ENCODE data around the gene MYL5. TPM values are rescaled to one million over a fixed set of nuclear protein-coding genes. Genes with fewer than 3 reads are reported as not detected.

MYL5 gene
- total RNA-seq, 1 donor from 2014 or later = 17.5 TPM

DNA sequence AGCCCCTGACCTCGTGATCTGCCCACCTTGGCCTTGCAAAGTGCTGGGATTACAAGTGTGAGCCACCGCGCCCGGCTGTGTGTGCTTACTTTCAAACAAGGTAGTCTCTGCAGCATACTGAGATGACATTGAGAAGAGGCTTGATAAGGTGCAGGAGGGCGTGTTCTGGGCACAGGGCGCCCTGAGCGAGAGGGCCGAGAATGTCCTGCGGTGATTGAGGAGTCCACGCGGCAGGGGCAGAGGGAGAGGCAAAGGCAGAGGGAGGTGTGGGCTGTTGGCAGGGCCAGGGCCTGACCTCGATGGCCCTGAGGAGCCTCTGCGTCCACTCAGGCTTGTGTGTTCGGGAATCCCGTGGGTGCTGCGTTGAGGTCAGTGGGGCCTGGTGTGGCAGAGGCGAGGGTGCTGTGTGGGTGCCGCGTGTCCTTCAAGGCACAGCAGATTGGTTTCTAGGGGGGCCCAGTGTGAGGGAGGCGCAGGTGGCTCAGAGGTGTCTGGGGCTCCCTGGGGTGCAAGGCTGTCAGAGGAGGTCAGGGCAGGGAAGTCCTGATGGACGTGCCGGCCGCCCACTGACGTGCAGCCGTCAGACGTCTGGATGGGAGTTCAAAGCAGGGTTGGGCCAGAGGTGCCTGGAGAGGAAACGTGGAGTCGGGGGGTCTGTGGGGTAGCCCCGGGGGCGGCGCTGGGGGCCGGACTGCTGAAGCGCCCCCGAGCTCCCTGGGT is 43.4 kb downstream of the MYL5 start:
- Mint-ChIP-seq H3K36me3 (ENCODE audit: low read depth, unreplicated experiment) (peaks cover 9% of the 10 kb centered on the region), H3K9me3 (ENCODE audit: unreplicated experiment) (peaks cover 2% of the 10 kb centered on the region), H3K27ac (ENCODE audit: unreplicated experiment) (peak overlapping the region; percentile 22), H3K4me3 (ENCODE audit: unreplicated experiment) (no peak overlapping the region), H3K27me3 (ENCODE audit: low read depth, unreplicated experiment) (no peaks in the 10 kb centered on the region), H3K4me1 (ENCODE audit: low read depth, unreplicated experiment) (peaks cover 20% of the 10 kb centered on the region)
- H3K9me3 ChIP-seq (ENCODE audit: insufficient read depth, low read depth, low read length) = no peaks in the 10 kb centered on the region
- no peak overlapping the region for H3K4me3 ChIP-seq (ENCODE audit: insufficient read depth, low read depth, low read length)
- no peak overlapping the region for H3K4me2 ChIP-seq (ENCODE audit: low read length)
- no peaks in the 10 kb centered on the region for H3K27me3 ChIP-seq (ENCODE audit: insufficient read depth, low read length)
- no peak overlapping the region for H3K27ac ChIP-seq (ENCODE audit: low read depth, low read length)
- no peak for FAIRE-seq
- peaks cover 78% of the 10 kb centered on the region for H4K20me1 ChIP-seq (ENCODE audit: insufficient read depth, low read length)
- H3K9ac ChIP-seq (ENCODE audit: low read length) = no peak overlapping the region
- peaks cover 4% of the 10 kb centered on the region for H3K4me1 ChIP-seq (ENCODE audit: insufficient read depth, low read length)
- TF ChIP-seq EZH2 (IDR thresholded peaks at IDR 0.05; ENCODE audit: insufficient read depth, low read length) (no peak), CTCF (IDR thresholded peaks at IDR 0.05; ENCODE audit: insufficient read depth, low read depth, low read length) (no peak)
- H3K36me3 ChIP-seq (ENCODE audit: insufficient read depth, low read length) = peaks cover under 1% of the 10 kb centered on the region
- peaks cover 93% of the 10 kb centered on the region for H3K79me2 ChIP-seq (ENCODE audit: insufficient read depth, low read length)
- no peak overlapping the region for H2AFZ ChIP-seq (ENCODE audit: low read depth, low read length)
- DNase-seq (ENCODE audit: low read depth) = no peak

DNA sequence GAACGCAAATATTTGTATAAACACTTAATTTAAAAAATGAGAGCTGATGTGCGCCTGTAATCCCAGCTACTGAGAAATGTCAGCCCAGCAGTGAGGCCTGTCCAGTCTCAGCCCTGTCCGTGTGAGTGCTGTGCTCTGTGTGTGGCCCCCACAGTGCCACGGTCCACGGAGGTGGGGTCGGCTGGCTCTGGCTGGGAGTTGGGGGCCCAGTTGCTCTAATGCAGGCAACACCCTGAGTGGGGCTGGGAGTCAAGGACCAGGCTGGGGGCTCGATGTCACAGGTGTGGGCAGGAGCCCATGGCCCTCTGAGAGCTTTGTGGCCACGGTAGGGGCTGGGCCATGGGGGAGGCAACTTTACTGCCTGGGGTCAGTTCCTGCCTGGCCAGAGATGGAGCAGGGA is 44.1 kb downstream of the MYL5 start:
- peaks cover 11% of the 10 kb centered on the region for H3K36me3 Mint-ChIP-seq (ENCODE audit: low read depth, unreplicated experiment)
- Histone ChIP-seq H3K27ac (ENCODE audit: low read depth, low read length) (no peak overlapping the region), H3K4me3 (ENCODE audit: insufficient read depth, low read depth, low read length) (no peak overlapping the region), H3K9ac (ENCODE audit: low read length) (no peak overlapping the region), H3K79me2 (ENCODE audit: insufficient read depth, low read length) (peaks cover 93% of the 10 kb centered on the region), H3K27me3 (ENCODE audit: insufficient read depth, low read length) (no peaks in the 10 kb centered on the region), H3K4me2 (ENCODE audit: low read length) (no peak overlapping the region), H4K20me1 (ENCODE audit: insufficient read depth, low read length) (peaks cover 78% of the 10 kb centered on the region), H3K9me3 (ENCODE audit: insufficient read depth, low read depth, low read length) (no peaks in the 10 kb centered on the region), H3K4me1 (ENCODE audit: insufficient read depth, low read length) (peaks cover 4% of the 10 kb centered on the region), H3K36me3 (ENCODE audit: insufficient read depth, low read length) (peaks cover 3% of the 10 kb centered on the region), H2AFZ (ENCODE audit: low read depth, low read length) (no peak overlapping the region)
- TF ChIP-seq CTCF (IDR thresholded peaks at IDR 0.05; ENCODE audit: insufficient read depth, low read depth, low read length) = no peak
- TF ChIP-seq EZH2 (IDR thresholded peaks at IDR 0.05; ENCODE audit: insufficient read depth, low read length) = no peak
- H3K27ac Mint-ChIP-seq (ENCODE audit: unreplicated experiment) = no peak overlapping the region
- no peak overlapping the region for H3K4me3 Mint-ChIP-seq (ENCODE audit: unreplicated experiment)
- H3K27me3 Mint-ChIP-seq (ENCODE audit: low read depth, unreplicated experiment) = no peaks in the 10 kb centered on the region
- no peak for DNase-seq (ENCODE audit: low read depth)
- H3K4me1 Mint-ChIP-seq (ENCODE audit: low read depth, unreplicated experiment) = peaks cover 20% of the 10 kb centered on the region
- FAIRE-seq = no peak
- H3K9me3 Mint-ChIP-seq (ENCODE audit: unreplicated experiment) = peaks cover 2% of the 10 kb centered on the region
